Spleen (tissue), 7 donors: ENCODE measurements around the gene FOCAD.

Experiments used
- POLR2AphosphoS5 ChIP-seq, 3 donors: sonication (generic); formaldehyde crosslinking; IDR thresholded peaks; one replicate each; pipeline ENCODE4 v1.5.1; 2017; ENCODE audit warnings: antibody characterized with exemption in 3 of 3
- TF ChIP-seq, protein P1 (sequence below), 11 experiments: fragments of 200-600 bp in 7 of 11; fragments of 450-650 bp in 4 of 11; sonication (generic) in 4 of 11; IDR thresholded peaks in 8 of 11; conservative IDR thresholded peaks in 3 of 11; 1 replicate in 7 of 11; 2 replicates in 4 of 11; pipeline versions ENCODE4 v1.4.0 to v1.8.0; 2016 to 2021; ENCODE audit warnings: antibody characterized with exemption in 11 of 11, inconsistent platforms in 4 of 11, mild to moderate bottlenecking in 1 of 11
- donor health status: DM: no; HTN: no; CAD: no; lungs with moderate emphysema.
- donor health status: DM: no; HTN: no; CAD: no.
- donor health status: DM: no; HTN: no; CAD: no.

DNA sequence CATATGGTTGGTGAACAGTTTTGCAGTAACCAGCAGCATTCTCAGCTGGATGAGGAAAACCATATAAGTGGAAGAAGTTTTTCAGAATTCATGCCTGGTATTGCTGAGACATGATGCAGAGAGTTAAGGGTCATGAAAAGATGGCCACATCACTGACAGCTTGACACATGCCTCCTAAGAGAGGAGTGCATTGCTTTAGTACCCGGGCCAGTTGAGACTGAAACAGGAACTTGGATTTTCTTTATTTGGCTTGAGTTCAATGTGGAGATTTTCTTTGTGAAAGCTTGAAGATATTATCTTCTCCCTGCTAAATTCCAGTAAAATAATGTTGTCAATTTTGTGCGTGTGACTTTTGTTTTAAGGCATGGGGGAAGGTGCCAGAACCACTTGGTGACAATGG, 311.6 kb downstream of the FOCAD start:
- TF ChIP-seq POLR2AphosphoS5 (IDR thresholded peaks at IDR 0.05): no peak
- TF ChIP-seq, protein P1, sequence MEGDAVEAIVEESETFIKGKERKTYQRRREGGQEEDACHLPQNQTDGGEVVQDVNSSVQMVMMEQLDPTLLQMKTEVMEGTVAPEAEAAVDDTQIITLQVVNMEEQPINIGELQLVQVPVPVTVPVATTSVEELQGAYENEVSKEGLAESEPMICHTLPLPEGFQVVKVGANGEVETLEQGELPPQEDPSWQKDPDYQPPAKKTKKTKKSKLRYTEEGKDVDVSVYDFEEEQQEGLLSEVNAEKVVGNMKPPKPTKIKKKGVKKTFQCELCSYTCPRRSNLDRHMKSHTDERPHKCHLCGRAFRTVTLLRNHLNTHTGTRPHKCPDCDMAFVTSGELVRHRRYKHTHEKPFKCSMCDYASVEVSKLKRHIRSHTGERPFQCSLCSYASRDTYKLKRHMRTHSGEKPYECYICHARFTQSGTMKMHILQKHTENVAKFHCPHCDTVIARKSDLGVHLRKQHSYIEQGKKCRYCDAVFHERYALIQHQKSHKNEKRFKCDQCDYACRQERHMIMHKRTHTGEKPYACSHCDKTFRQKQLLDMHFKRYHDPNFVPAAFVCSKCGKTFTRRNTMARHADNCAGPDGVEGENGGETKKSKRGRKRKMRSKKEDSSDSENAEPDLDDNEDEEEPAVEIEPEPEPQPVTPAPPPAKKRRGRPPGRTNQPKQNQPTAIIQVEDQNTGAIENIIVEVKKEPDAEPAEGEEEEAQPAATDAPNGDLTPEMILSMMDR (IDR thresholded peaks at IDR 0.05 in 8 of 11, conservative IDR thresholded peaks at IDR 0.05 in 3 of 11): no peak
